GM15510 (cell line): Measurements from ENCODE around the gene ACAP2.

ENCODE experiments used
- POLR2A ChIP-seq: IDR thresholded peaks from 3 replicates; pipeline ENCODE4 v1.6.1; 2011; ENCODE audit warnings: borderline replicate concordance; ENCODE audit not compliant: insufficient read length; ENCODE audit errors: extremely low read depth

The ACAP2 gene

DNA sequence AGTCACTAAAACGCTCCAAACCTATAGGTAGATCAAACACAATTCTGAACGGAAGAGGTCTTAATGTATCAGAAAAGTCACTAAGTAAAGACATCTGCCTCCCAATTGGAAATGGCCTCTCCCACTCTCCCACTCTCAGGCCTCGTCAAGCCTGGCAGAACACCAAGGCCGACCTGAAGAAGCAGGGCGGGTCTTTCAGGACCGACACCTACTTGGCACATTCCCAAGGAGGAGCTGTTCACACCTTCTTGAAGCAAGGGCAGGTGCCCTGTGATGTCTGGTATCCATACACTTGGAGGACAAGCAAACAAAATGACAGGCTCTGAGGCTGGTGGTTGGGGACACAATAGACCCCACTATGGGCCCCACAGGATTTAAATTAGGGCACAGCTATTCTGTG, 201.9 kb downstream of the ACAP2 start:
- TF ChIP-seq POLR2A = no peak

DNA sequence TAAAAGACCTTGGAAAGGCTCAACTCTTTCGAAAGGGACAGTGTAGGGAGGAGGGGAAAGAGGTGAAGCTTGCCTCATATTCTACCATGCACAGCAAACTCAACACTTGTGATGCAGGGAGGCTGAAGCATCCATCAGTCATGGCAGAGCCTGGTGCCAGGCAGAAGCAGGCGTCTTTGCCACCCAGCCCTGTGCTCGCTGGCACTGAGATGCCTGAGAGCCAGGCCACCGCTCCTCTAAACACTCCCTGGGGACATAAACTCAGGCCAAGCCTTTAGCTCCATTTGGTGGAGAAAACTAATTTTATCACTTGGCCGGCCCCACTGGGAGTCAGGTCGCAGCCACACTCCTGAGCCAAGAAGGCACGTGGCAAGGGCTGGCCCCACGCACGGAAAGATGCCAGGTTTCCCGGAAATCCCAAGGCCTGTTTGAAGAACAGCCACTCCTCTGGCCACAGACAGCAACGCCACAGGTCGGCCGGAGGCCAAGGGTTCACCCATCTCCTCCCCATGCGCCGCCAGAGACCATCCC, 202.6 kb downstream of the ACAP2 start:
- no peak for TF ChIP-seq POLR2A

DNA sequence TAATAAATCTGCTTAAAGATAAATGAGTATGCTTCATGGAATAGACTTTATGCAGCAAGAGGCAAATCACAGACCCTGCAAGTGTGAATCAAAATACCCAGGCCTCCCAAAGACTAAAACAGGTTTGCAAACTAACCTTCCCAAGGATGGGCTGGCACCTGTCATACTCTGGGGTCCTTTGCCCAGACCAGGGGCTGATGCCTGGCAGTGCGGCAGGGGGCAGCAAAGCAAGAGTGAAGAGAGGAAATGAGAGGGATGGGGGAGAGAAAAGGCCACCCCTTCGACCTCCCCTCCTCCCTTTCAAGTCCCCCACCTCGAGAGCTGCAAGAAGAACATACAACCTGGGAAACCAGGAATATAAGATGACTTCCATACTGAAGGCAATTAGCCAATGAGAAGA, 203.7 kb downstream of the ACAP2 start:
- no peak for TF ChIP-seq POLR2A

DNA sequence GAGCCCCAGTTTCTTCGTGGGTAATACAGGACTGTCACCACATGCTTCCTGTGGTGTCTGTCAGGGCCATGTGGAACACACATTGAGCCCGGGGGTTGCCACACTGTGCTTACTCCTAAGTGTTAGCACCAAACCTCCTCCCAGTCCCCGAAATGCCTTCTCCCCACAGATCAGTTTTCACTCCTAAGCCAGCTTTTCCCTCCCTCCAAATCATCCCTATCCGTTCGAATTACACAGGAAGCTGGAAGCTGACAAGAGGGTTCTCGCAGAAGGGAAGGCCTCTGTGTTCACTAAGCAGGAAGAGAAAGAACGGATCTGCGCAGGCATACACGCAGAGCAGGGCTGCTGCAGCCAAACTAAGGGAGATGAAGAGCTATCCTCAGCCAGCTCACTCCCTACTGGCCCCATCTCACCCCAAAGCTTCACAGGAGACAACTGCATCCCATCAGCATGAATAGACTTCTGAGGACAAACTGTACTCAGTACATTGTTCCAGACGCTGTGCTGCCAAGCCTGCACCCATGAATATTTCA, 204.2 kb downstream of the ACAP2 start:
- no peak for TF ChIP-seq POLR2A

DNA sequence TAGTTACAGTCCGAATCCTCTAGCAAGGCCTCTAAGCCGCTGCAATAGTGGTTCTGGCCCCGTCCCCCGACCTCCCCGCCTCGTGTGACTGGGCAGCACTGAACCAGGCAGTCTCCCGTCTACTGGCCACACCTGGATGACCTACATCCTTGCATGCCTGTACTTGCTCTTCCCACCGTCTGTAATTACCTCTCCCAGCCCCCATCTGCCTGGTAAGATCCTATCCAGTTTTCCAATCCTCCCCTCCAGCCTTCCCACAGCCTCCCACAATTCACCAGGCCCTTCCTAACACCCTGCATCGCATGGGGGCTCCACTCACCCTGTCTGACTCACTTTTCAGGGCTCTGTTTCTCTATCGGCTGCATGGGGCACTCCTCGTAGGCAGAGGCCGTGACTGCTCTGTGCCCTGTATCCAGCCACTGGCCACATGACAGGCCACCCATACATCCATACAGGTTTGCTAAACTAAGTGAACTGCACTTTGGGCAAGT, 204.7 kb downstream of the ACAP2 start:
- TF ChIP-seq POLR2A = no peak

DNA sequence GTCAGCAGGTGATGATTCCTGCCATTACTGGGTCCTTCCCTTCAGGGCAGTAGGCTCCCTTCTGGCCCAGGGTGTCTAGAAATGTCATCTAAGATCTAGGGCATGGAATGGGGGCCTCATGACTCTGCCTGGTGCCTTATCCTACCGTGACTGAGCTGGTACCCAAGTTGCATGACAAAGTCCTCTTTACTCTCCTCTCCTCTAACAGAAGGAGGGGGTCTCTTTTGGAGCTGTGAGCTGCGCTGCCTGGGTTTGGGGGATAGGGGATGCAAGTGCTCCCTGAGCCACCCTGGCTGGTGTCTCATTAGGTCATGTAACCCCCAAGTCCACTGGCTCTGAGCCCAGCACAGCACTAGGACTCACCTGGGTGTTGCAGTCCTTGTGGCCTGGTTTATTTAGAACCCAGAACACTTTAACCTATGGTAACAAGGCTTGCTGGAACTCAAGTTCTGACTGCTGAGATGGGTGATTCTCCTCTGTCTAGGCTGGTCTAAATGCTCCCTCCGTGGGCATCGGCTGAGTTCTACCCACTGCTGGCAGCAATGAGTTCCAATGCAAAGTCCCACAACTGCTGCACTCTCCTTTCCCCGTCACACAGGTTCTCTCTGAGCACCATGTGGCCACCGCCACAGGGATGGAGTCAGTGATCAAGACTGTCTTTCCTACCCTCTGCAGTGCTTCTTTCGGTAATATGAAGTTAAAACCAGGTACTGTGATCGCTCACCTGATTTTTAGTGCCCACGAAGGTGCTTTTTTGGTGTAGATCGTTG, 205.8 kb downstream of the ACAP2 start:
- TF ChIP-seq POLR2A = no peak

DNA sequence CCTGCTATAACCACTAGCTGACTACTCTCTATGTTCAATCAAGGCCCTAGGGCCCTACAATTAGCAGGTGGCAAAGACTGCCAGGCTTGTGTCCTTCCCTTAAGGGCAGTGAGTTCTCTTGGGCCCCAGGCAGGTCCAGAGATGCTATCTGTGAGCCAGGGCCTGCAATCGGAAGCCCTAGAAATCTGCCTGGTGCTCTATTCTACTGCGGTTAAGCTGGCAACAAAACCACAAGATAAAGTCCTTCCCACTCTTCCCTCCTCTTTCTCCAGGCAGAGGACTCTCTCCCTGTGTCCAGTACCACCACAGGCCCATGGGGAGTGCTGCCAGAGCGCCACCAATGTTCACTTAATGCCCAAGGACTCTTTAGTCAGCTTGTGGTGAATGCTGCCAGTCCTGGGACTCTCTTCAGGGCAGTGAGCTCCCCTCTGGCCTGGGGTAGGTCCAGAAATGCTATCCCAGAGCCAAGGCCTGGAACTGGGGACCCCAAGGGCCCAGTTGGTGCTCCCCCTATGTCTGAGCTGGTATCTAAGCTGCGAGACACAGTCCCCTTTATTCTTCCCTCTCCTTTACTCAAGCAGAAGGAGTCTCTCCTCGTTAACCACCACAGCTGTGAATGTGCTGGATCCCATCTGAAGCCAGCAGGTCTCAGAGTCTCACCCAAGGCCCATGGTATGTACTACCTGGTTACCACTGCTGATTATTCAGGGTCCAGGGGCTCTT, 206.6 kb downstream of the ACAP2 start:
- TF ChIP-seq POLR2A = no peak

DNA sequence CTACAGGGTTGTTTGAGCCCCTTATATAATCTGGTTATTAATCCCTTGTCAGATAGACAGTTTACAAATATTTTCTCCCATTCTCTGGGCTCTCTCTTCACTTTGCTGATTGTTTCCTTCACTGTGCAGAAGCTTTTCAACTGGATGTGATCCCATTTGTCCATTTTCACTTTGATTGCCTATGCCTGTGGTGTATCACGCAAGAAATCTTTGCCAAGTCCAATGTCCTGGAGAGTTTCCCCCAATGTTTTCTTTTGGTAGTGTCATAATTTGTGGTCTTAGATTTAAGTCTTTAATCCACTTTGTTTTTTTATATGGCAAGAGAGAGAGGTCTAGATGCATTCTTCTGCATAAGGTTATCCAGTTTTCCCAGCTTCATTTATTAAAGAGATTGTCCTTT, 212.6 kb downstream of the ACAP2 start:
- no peak for TF ChIP-seq POLR2A

DNA sequence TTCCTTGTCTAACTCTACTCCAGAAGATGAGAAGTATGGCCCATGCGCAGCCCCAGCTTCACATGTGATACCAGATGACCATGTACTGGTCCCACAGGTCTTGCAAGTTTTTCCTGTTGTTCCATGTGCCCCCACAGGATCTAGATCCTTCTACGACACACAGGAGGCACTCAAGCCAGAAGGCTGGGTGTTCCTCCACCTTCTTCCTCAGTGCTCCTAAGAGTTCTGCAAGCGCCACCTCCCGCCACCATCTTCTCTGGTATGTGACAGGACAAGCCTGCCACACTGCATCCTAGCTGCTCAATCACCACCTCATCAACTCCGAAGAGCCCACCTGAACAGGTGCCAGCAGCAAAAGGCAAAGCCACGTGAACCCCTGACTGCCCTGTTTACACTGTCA, 214.9 kb downstream of the ACAP2 start:
- TF ChIP-seq POLR2A = no peak

DNA sequence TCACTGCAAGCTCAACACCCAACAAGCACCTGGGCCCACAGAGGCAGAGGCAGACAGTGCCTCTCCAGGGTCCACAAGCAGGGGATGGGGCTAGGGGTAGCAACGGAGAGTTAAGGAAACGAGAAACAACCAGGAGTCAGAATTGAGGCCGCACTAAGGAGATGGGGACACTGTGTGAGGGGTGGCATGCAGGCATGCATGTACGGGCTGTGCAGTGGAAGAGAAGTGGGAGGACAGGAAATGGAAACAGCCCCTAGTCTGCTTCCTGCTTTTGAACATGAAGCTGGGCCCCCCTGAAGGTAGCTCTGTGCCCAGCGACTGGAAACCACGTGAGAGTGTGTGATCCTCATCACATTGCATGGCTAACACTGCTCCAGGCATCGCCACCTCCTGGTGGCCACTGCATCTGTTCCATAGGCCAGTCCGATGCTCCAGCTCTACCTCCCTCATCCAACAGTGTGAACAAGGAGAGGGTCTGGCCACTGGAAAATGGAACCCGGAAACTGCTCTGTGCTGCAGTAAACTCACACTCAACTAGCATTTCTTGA, 215.8 kb downstream of the ACAP2 start:
- no peak for TF ChIP-seq POLR2A

DNA sequence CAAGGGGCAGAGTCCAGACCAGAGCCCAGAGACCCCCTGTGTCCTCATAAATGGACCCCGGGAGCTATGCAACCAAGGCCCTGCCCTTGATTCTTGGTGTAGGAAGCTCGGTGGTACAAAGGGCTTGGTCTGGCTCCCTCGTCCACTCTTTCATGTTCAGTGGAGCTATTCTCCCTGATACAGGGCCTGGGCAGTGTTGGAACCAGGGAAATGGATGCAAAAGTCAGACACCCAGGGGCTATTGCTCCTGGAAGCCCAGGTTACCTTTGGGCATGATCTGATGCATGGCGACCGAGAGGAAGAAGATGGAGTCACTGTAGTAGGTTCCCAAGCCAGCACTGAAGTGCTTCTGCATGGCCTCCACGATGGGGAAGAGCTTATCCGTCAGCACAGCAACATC, 216.4 kb downstream of the ACAP2 start:
- no peak for TF ChIP-seq POLR2A

DNA sequence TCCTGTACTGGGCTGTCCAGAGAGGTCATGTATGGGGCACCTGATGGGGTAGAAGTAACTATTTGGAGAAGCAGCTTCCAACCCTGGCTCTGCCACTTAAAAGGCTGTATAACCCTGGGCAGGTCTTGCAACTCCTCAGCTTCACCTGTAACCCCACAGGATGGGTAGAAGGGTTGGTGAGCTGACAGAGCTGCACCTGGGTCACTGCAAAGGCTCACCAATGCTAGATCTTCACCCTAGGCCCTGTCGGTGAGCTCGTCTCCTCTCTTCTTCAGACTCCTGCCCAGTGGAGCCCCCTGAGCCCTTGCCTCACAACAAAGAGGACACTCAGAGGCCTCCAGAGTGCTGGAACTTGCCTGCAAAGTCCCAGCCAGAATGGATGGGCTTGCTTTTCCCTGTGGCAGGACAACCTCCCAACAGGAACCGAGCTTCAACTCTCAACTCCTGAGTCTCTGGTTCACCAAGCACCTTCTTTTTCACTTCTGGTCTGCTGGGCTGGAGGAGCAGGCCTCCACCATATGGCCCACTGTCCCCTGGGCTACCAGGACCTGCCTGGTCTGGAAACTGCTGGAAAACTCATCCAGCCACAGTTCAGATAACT, 217.7 kb downstream of the ACAP2 start:
- no peak for TF ChIP-seq POLR2A
